Activated CD4-positive, alpha-beta T cell treated with anti-CD3 and anti-CD28 coated beads for 1 hour (primary cell): ENCODE data around the gene PITRM1.
"Not testable (repeated sequence)": the region's sequence is repeated elsewhere in the genome, so short reads cannot be mapped to it uniquely, and the experiment has no call there.

Experiments
- DNase-seq: peaks from one replicate; pipeline ENCODE4 v3.0.0-alpha.2; 2020

Gene PITRM1

GRCh38 chr10:3198900-3199299, 26.3 kb upstream of the PITRM1 start:
- no peak for DNase-seq

- DNase-seq = peak; percentile 26
These were observed 24.9 kb upstream of the PITRM1 start for GRCh38 chr10:3197348-3198003.

- DNase-seq = no peak
These were observed 24.4 kb upstream of the PITRM1 start for GRCh38 chr10:3196958-3197347.

GRCh38 chr10:3196482-3196881, 23.9 kb upstream of the PITRM1 start:
- no peak for DNase-seq

GRCh38 chr10:3195726-3196125, 23.1 kb upstream of the PITRM1 start:
- no peak for DNase-seq

- DNase-seq = no peak
These were observed 22.7 kb upstream of the PITRM1 start for GRCh38 chr10:3195286-3195685.

GRCh38 chr10:3194871-3195270, 22.3 kb upstream of the PITRM1 start:
- DNase-seq = no peak

GRCh38 chr10:3193751-3194150, 21.2 kb upstream of the PITRM1 start:
- no peak for DNase-seq

GRCh38 chr10:3192856-3193635, 20.5 kb upstream of the PITRM1 start:
- peak; percentile 28 for DNase-seq

GRCh38 chr10:3190817-3191216, 18.2 kb upstream of the PITRM1 start:
- no peak for DNase-seq

- DNase-seq = not testable (repeated sequence)
These were observed 14.6 kb upstream of the PITRM1 start for GRCh38 chr10:3187229-3187628.

GRCh38 chr10:3186368-3186767, 13.8 kb upstream of the PITRM1 start:
- no peak for DNase-seq

- no peak for DNase-seq
These were observed 12.8 kb upstream of the PITRM1 start for GRCh38 chr10:3185386-3185785.

- DNase-seq = no peak
These were observed 7.9 kb upstream of the PITRM1 start for GRCh38 chr10:3180355-3181025.

- no peak for DNase-seq
These were observed 6.6 kb upstream of the PITRM1 start for GRCh38 chr10:3179174-3179573.

GRCh38 chr10:3178042-3178441, 5.5 kb upstream of the PITRM1 start:
- no peak for DNase-seq

- DNase-seq = no peak
These were observed 743 bp upstream of the PITRM1 start for GRCh38 chr10:3173171-3173878.

GRCh38 chr10:3172081-3172445, 519 bp downstream of the PITRM1 start:
- DNase-seq = no peak

- DNase-seq = not testable (repeated sequence)
These were observed 1.1 kb downstream of the PITRM1 start for GRCh38 chr10:3171488-3171887.

- no peak for DNase-seq
These were observed 2.9 kb downstream of the PITRM1 start for GRCh38 chr10:3169673-3170072.

- no peak for DNase-seq
These were observed 3.3 kb downstream of the PITRM1 start for GRCh38 chr10:3169271-3169670.

GRCh38 chr10:3167611-3168330, 4.8 kb downstream of the PITRM1 start:
- DNase-seq = no peak
